ENCODE results near the gene POP7. TPM values are rescaled to one million over a fixed set of nuclear protein-coding genes. Genes with fewer than 3 reads are reported as not detected.

The POP7 gene
- total RNA-seq, 1 experiment from 2014 or later, result 96.9 TPM

DNA sequence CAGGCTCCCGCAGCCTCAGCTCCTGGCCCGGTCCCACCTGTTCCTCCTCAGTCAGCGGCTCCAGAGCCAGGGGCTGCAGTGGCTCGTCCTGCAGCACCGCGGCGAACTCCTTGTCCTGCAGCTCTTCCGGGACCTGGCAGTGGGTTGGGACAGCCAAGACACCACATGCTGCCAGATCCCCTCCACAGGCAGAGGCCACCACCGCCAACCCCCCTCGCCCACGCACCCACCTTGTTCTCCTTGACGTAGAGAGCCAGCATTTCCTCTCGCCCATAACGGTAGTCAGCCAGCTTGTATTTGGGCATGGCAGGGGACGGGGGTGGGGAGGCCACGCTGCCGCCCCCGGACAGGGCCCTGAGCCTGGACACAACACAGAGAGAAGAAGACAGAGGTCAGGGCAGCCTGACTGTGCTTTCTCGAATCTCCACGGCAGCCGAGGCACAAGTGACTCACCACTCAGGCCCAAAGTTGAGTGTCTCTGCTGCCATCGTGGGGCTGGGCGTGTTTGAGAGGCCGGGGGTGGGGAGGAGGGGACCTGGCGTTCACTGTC, 18.1 kb upstream of the POP7 start:
- peaks cover 7% of the 10 kb centered on the region for H3K23me2 ChIP-seq (ENCODE audit: insufficient read length, low read depth, low read length, poor library complexity, severe bottlenecking)
- H3K27me3 ChIP-seq (ENCODE audit: insufficient read depth, low read length), result no peaks in the 10 kb centered on the region
- no peaks in the 10 kb centered on the region for H4K20me1 ChIP-seq (ENCODE audit: control insufficient read depth, insufficient read depth, insufficient read length)
- no peaks in the 10 kb centered on the region for H3K9me3 ChIP-seq (ENCODE audit: control insufficient read depth, low read depth, low read length)
- H3K4me3 Mint-ChIP-seq, result no peak overlapping the region
- H3K79me2 ChIP-seq (ENCODE audit: insufficient read depth, low read length), result peaks cover 24% of the 10 kb centered on the region; the same call in 1 of the 2 replicates
- H3K4me2 ChIP-seq (ENCODE audit: insufficient read depth, insufficient read length, low read length), result no peak overlapping the region
- no peak overlapping the region for H3T11ph ChIP-seq (ENCODE audit: low read length)
- H2AFZ ChIP-seq (ENCODE audit: low read length), result no peak overlapping the region
- no peak overlapping the region for H3K18ac ChIP-seq (ENCODE audit: insufficient read length, low read depth, low read length)
- H2BK12ac ChIP-seq (ENCODE audit: insufficient read length, low read depth, low read length), result no peak overlapping the region
- H3K4me1 ChIP-seq (ENCODE audit: insufficient read depth, low read length), result 0 out of 2 replicates have a peak, but pooled peaks cover 5% of the 10 kb centered on the region
- H2BK120ac ChIP-seq (ENCODE audit: low read depth, low read length, poor library complexity, severe bottlenecking), result no peak overlapping the region
- no peak overlapping the region for H3K9ac ChIP-seq (ENCODE audit: extremely low read depth, insufficient read length, low read length)
- H3K4me1 Mint-ChIP-seq, result peaks cover 20 to 26% of the 10 kb centered on the region in 2 experiments
- no CpG with 5 or more reads among the region's 25 CpGs for WGBS (ENCODE audit: extremely low coverage, insufficient read length, low lambda C conversion rate)
- peaks cover 32 to 67% (median 62%) of the 10 kb centered on the region in 3 experiments for H3K36me3 Mint-ChIP-seq (ENCODE audit: insufficient read depth in 1 of 3, low read depth in 3 of 3)
- 0 out of 7 replicates have a peak overlapping the region, but pooled peaks of 1 of the 3 experiments have one; percentile 36 for H3K27ac Mint-ChIP-seq
- no peak overlapping the region for H3K4ac ChIP-seq (ENCODE audit: low read depth, low read length)
- H3K27ac ChIP-seq (ENCODE audit: insufficient read length, low read depth, low read length), result no peak overlapping the region
- no peak overlapping the region for H3K14ac ChIP-seq (ENCODE audit: insufficient read depth, low read length)
- no peaks in the 10 kb centered on the region for H3K9me3 Mint-ChIP-seq
- H3K56ac ChIP-seq (ENCODE audit: insufficient read length, low read depth, low read length), result no peak overlapping the region
- no peak overlapping the region for H4K91ac ChIP-seq (ENCODE audit: insufficient read length, low read depth, low read length)
- H4K8ac ChIP-seq (replicated peaks; ENCODE audit: insufficient read length, low read depth, low read length), result no peak overlapping the region
- no peak overlapping the region for H4K5ac ChIP-seq (ENCODE audit: insufficient read length, low read depth, low read length)
- TF ChIP-seq, protein P1, sequence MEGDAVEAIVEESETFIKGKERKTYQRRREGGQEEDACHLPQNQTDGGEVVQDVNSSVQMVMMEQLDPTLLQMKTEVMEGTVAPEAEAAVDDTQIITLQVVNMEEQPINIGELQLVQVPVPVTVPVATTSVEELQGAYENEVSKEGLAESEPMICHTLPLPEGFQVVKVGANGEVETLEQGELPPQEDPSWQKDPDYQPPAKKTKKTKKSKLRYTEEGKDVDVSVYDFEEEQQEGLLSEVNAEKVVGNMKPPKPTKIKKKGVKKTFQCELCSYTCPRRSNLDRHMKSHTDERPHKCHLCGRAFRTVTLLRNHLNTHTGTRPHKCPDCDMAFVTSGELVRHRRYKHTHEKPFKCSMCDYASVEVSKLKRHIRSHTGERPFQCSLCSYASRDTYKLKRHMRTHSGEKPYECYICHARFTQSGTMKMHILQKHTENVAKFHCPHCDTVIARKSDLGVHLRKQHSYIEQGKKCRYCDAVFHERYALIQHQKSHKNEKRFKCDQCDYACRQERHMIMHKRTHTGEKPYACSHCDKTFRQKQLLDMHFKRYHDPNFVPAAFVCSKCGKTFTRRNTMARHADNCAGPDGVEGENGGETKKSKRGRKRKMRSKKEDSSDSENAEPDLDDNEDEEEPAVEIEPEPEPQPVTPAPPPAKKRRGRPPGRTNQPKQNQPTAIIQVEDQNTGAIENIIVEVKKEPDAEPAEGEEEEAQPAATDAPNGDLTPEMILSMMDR (conservative IDR thresholded peaks at IDR 0.05), result no peak
- H2AK5ac ChIP-seq (ENCODE audit: insufficient read length, low read length), result no peak overlapping the region
- peaks cover 5% of the 10 kb centered on the region for H3K79me1 ChIP-seq (ENCODE audit: insufficient read depth, low read depth, low read length, poor library complexity, severe bottlenecking)
- H3K27me3 Mint-ChIP-seq (ENCODE audit: low read depth), result no peaks in the 10 kb centered on the region
- no peak overlapping the region for H2BK5ac ChIP-seq (ENCODE audit: insufficient read length, low read length)
- DNase-seq, result no peak
- no peak overlapping the region for H2BK20ac ChIP-seq (ENCODE audit: low read depth, low read length, poor library complexity, severe bottlenecking)
- H3K23ac ChIP-seq (ENCODE audit: insufficient read length, low read depth, low read length), result no peak overlapping the region
- H2BK15ac ChIP-seq (ENCODE audit: low read depth, low read length), result no peak overlapping the region
